Tibial nerve (tissue), 4 donors: Measurements from ENCODE around the gene WNT3A. TPM values are rescaled to one million over a fixed set of nuclear protein-coding genes. Genes with fewer than 3 reads are reported as not detected.
"Not testable (repeated sequence)": the region's sequence is repeated elsewhere in the genome, so short reads cannot be mapped to it uniquely, and the experiment has no call there.

Source experiments
- DNase-seq, 2 donors: peaks; one replicate each; pipeline ENCODE4 v3.0.0-alpha.2; 2019; ENCODE audit warnings: low spot score in 2 of 2
- H3K27ac ChIP-seq, 4 donors: fragments of 200-600 bp; sonication (generic) in 3 of 4; one replicate each; pipeline ENCODE4 v1.5.1; 2017 to 2019; ENCODE audit warnings: mild to moderate bottlenecking in 1 of 4
- H3K27me3 ChIP-seq, 2 donors: fragments of 200-600 bp; sonication (generic) in 1 of 2; one replicate each; pipeline versions ENCODE4 v1.5.1 to v1.6.0; 2017 to 2019
- H3K36me3 ChIP-seq, 3 donors: fragments of 200-600 bp; sonication (generic); one replicate each; pipeline ENCODE4 v1.5.1; 2018 to 2019
- H3K4me1 ChIP-seq, 4 donors: fragments of 200-600 bp; sonication (generic) in 3 of 4; one replicate each; pipeline ENCODE4 v1.5.1; 2017 to 2019
- H3K4me3 ChIP-seq, 4 donors: fragments of 200-600 bp; sonication (generic) in 3 of 4; one replicate each; pipeline ENCODE4 v1.5.1; 2017 to 2019; ENCODE audit warnings: mild to moderate bottlenecking in 1 of 4, moderate library complexity in 1 of 4
- H3K9me3 ChIP-seq, 4 donors: fragments of 200-600 bp; sonication (generic) in 3 of 4; one replicate each; pipeline ENCODE4 v1.5.1; 2017 to 2019
- CTCF ChIP-seq, 5 experiments: fragments of 200-600 bp in 3 of 5; fragments of 450-650 bp in 2 of 5; sonication (generic) in 3 of 5; IDR thresholded peaks; one replicate each; pipeline ENCODE4 v1.5.1; 2016 to 2019; ENCODE audit warnings: antibody characterized with exemption in 5 of 5, mild to moderate bottlenecking in 3 of 5, moderate library complexity in 2 of 5
- EP300 ChIP-seq, 2 donors: sonication (generic); formaldehyde crosslinking; IDR thresholded peaks; one replicate each; pipeline ENCODE4 v1.6.1; 2017; ENCODE audit warnings: antibody characterized with exemption in 2 of 2, mild to moderate bottlenecking in 1 of 2
- POLR2A ChIP-seq, 2 donors: fragments of 450-650 bp; IDR thresholded peaks; one replicate each; pipeline ENCODE4 v1.6.1; 2017; ENCODE audit warnings: antibody characterized with exemption in 2 of 2, mild to moderate bottlenecking in 2 of 2, moderate library complexity in 2 of 2
- WGBS, 2 donors: methylation state at CpG; one replicate each; pipeline ENCODE4 v1.1.5; 2018; 5-methylcytosine and 5-hydroxymethylcytosine counted together
- total RNA-seq, 4 donors: library from RNA; depleted of rRNA; stranded (reverse); fragments of >200 nt; gene quantifications; one replicate each; pipeline ENCODE4 v1.1.0, GENCODE V29; 2016

Gene WNT3A, protein sequence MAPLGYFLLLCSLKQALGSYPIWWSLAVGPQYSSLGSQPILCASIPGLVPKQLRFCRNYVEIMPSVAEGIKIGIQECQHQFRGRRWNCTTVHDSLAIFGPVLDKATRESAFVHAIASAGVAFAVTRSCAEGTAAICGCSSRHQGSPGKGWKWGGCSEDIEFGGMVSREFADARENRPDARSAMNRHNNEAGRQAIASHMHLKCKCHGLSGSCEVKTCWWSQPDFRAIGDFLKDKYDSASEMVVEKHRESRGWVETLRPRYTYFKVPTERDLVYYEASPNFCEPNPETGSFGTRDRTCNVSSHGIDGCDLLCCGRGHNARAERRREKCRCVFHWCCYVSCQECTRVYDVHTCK
- total RNA-seq, result not detected

- Histone ChIP-seq H3K27me3 (peaks cover 0 to 68% of the 10 kb centered on the region in 2 donors), H3K27ac (no peak within 1 kb of the TSS), H3K4me1 (peaks cover 0 to 30% (median 0%) of the 10 kb centered on the region in 4 donors), H3K4me3 (no peak within 1 kb of the TSS), H3K36me3 (no peaks in the 10 kb centered on the region), H3K9me3 (no peaks in the 10 kb centered on the region)
- no peak for TF ChIP-seq CTCF (IDR thresholded peaks at IDR 0.05)
- 4% methylated on average over 5 of the region's 48 CpGs; no CpG with 5 or more reads in 1 of the 2 donors for WGBS, 2 donors
- DNase-seq, result no peak
Observed at GRCh38 chr1:228006786-228007048, at the start of gene WNT3A. WNT3A (plus strand) TSS chr1:228006998; CDS start chr1:228007129, 131 bp downstream.

GRCh38 chr1:227958617-227959324 lies 48.0 kb upstream of the WNT3A start:
- no peaks in the 10 kb centered on the region for H3K36me3 ChIP-seq
- no peak for TF ChIP-seq EP300 (IDR thresholded peaks at IDR 0.05)
- no peak for TF ChIP-seq CTCF (IDR thresholded peaks at IDR 0.05)
- TF ChIP-seq POLR2A (IDR thresholded peaks at IDR 0.05), result no peak
- H3K4me3 ChIP-seq, result no peak overlapping the region
- DNase-seq, result no peak
- 67 to 79% methylated on average over 2 of the region's 2 CpGs for WGBS, 2 donors
- peaks cover 0 to 11% (median 0%) of the 10 kb centered on the region in 4 donors for H3K9me3 ChIP-seq
- peaks cover 0 to 3% (median 0%) of the 10 kb centered on the region in 4 donors for H3K4me1 ChIP-seq
- H3K27me3 ChIP-seq, result no peaks in the 10 kb centered on the region
- H3K27ac ChIP-seq, result no peak overlapping the region

- Histone ChIP-seq H3K27me3 (no peaks in the 10 kb centered on the region), H3K4me3 (no peak overlapping the region), H3K36me3 (no peaks in the 10 kb centered on the region), H3K27ac (no peak overlapping the region), H3K4me1 (no peaks in the 10 kb centered on the region), H3K9me3 (peaks cover 0 to 11% (median 0%) of the 10 kb centered on the region in 4 donors)
- no peak for TF ChIP-seq CTCF (IDR thresholded peaks at IDR 0.05)
- no peak for TF ChIP-seq EP300 (IDR thresholded peaks at IDR 0.05)
- no peak for TF ChIP-seq POLR2A (IDR thresholded peaks at IDR 0.05)
- DNase-seq, result no peak
- 89 to 94% methylated on average over 10 of the region's 10 CpGs for WGBS, 2 donors
Observed at GRCh38 chr1:227959325-227959860, 47.4 kb upstream of the WNT3A start.

DNA sequence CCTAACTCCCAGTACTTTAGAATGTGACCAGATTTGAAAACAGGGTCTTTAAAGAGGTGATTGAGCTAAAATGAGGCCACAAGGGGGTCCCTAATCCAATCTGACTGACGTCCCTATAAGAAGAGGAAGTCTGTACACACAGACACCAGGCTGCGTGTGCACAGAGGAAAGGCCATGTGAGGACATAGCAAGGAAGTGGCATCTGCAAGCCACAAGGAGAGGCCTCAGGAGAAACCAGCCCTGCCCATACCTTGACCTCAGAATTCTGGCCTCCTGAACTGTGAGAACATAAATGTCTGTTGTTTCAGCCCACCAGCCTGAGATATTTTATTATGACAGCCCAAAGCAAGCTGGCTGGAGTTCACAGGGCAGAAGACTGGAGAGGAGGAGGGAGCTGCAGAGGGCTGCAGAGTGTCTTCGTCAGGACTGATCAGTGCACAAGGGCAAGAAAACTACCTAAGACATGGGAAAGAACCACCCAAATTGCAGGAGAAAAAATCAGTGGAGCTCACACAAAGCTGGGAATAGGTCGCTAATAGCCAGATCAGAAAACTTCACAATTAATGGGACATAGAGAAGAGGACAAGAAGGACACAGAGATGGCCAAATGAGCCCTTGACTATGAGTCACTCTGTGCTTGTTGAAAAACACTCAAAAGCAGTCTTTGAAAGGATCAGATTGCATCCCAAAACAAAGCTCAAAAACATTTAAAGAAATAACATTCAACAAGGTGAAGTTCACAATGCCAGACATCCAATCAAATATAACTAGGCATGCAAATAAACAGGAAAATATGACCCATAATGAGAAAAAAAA lies 44.9 kb upstream of the WNT3A start:
- WGBS, 2 donors, result 33 to 36% methylated on average over 4 of the region's 4 CpGs
- TF ChIP-seq EP300 (IDR thresholded peaks at IDR 0.05) (no peak), CTCF (IDR thresholded peaks at IDR 0.05) (no peak), POLR2A (IDR thresholded peaks at IDR 0.05) (no peak)
- Histone ChIP-seq H3K4me3 (no peak overlapping the region), H3K4me1 (no peaks in the 10 kb centered on the region), H3K36me3 (no peaks in the 10 kb centered on the region), H3K27me3 (no peaks in the 10 kb centered on the region), H3K27ac (no peak overlapping the region), H3K9me3 (peaks cover 0 to 4% (median 0%) of the 10 kb centered on the region in 4 donors)
- no peak for DNase-seq

DNA sequence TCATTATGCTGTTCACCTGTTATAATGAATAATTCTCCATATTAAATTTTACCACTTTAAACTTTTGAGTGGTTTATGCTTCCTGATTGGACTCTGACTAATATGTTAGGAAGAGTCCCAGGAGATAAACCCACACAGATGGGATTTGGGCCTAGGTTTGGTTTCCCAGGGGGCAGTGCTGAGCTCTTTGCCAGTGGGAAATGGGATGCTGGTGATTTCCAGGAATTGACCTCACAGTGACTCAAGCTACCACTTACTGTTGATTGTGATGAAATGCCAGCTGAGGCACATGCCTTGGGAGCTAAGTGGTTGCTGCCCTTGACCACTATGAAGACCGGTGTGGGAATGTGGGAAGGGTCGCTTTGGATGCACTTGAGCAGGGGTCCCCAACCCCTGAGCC lies 40.1 kb upstream of the WNT3A start:
- not testable (repeated sequence) for H3K9me3 ChIP-seq, H3K4me1 ChIP-seq, H3K27me3 ChIP-seq, DNase-seq, H3K36me3 ChIP-seq, H3K4me3 ChIP-seq, H3K27ac ChIP-seq
- 69% methylated on average over 2 of the region's 2 CpGs; no CpG with 5 or more reads in 1 of the 2 donors for WGBS, 2 donors

GRCh38 chr1:227967815-227968214 lies 39.0 kb upstream of the WNT3A start:
- H3K9me3 ChIP-seq, H3K27me3 ChIP-seq, H3K36me3 ChIP-seq, H3K27ac ChIP-seq, H3K4me1 ChIP-seq, H3K4me3 ChIP-seq, DNase-seq: not testable (repeated sequence)
- 86 to 95% methylated on average over 4 to 5 of the region's 5 CpGs for WGBS, 2 donors

GRCh38 chr1:227970076-227970995 lies 36.5 kb upstream of the WNT3A start:
- peaks cover 0 to 15% (median 2%) of the 10 kb centered on the region in 4 donors for H3K4me1 ChIP-seq
- not testable (repeated sequence) for H3K27ac ChIP-seq, H3K36me3 ChIP-seq, H3K9me3 ChIP-seq, H3K27me3 ChIP-seq, H3K4me3 ChIP-seq, DNase-seq
- WGBS, 2 donors, result 82 to 85% methylated on average over 34 to 36 of the region's 36 CpGs
